ENCODE measurements around the gene ARID4B. TPM values are rescaled to one million over a fixed set of nuclear protein-coding genes. Genes with fewer than 3 reads are reported as not detected.

The ARID4B gene
- total RNA-seq, 1 experiment from 2014 or later: 28.3 TPM

- Histone ChIP-seq H3K9me2 (ENCODE audit: insufficient read depth) (no peaks in the 10 kb centered on the region), H3K9me3 (ENCODE audit: control insufficient read depth in 1 of 2, insufficient read depth in 1 of 2, low read depth in 1 of 2, low read length in 2 of 2) (no peaks in the 10 kb centered on the region), H2AFZ (ENCODE audit: low read depth, low read length, poor library complexity, severe bottlenecking) (no peak overlapping the region), H3K9ac (ENCODE audit: low read length) (no peak overlapping the region), H3K27me3 (ENCODE audit: insufficient read depth, low read length) (no peaks in the 10 kb centered on the region), H4K20me1 (ENCODE audit: insufficient read depth) (0 out of 2 replicates have a peak, but pooled peaks cover 6% of the 10 kb centered on the region), H3K27ac (ENCODE audit: low read depth, low read length) (no peak overlapping the region), H3K4me3 (replicated peaks in 1 of 2; ENCODE audit: low read depth in 1 of 2, low read length in 2 of 2) (no peak overlapping the region), H3K79me2 (ENCODE audit: insufficient read depth, low read length) (peaks cover 90% of the 10 kb centered on the region), H3K4me1 (ENCODE audit: control insufficient read depth in 1 of 2, insufficient read depth in 2 of 2, low read length in 2 of 2) (peaks cover 23 to 28% of the 10 kb centered on the region in 2 experiments), H3K36me3 (ENCODE audit: control insufficient read depth in 1 of 2, insufficient read depth in 2 of 2, low read length in 2 of 2) (no peaks in the 10 kb centered on the region), H3K4me2 (ENCODE audit: low read length) (no peak overlapping the region)
- RAD21 ChIA-PET (ENCODE audit: low non-redundant PET in 1 of 2, low total read pairs in 2 of 2, uncharacterized antibody in 2 of 2, unreplicated experiment in 2 of 2): no interaction called here
- TF ChIP-seq EGR1 (IDR thresholded peaks at IDR 0.05; ENCODE audit: low read depth) (no peak), CEBPB (IDR thresholded peaks at IDR 0.05; ENCODE audit: low read depth) (no peak), REST (IDR thresholded peaks at IDR 0.05; ENCODE audit: low read depth) (no peak), SRF (IDR thresholded peaks at IDR 0.05; ENCODE audit: low read depth) (no peak), CTCF (IDR thresholded peaks at IDR 0.05 in 2 of 3, conservative IDR thresholded peaks at IDR 0.05 in 1 of 3; ENCODE audit: borderline replicate concordance in 1 of 3, insufficient read depth in 1 of 3, low read depth in 2 of 3, low read length in 2 of 3) (no peak), ATF3 (IDR thresholded peaks at IDR 0.05) (no peak), TCF7L2 (IDR thresholded peaks at IDR 0.05; ENCODE audit: borderline replicate concordance, extremely low read depth, insufficient read depth, insufficient read length) (no peak), SP1 (IDR thresholded peaks at IDR 0.05; ENCODE audit: low read depth) (no peak), ZFX (IDR thresholded peaks at IDR 0.05) (no peak), RAD21 (IDR thresholded peaks at IDR 0.05; ENCODE audit: low read depth) (no peak), ELF1 (IDR thresholded peaks at IDR 0.05; ENCODE audit: borderline replicate concordance, low read depth) (no peak), CBX3 (IDR thresholded peaks at IDR 0.05; ENCODE audit: low read depth) (no peak)
- intact Hi-C loops (cut with micrococcal nuclease): no loop called here
- CTCF ChIA-PET: interaction anchor here (1.0 kb wide), 1 partner anchor 117 kb away, joined by 3 read pairs; no protein-coding TSS in a partner anchor
- BruUV-seq (replicated peaks): no TSS peak
- DNase-seq (ENCODE audit: low read depth, low spot score) (no peak), ATAC-seq (no peak)
- POLR2A ChIA-PET: no interaction called here
These were observed 28.7 kb downstream of the ARID4B start for GRCh38 chr1:235299169-235299858.
